CD8-positive, alpha-beta memory T cell (primary cell): ENCODE results near the gene ATP8A2. TPM values are rescaled to one million over a fixed set of nuclear protein-coding genes. Genes with fewer than 3 reads are reported as not detected.

ENCODE experiments used
- CTCF ChIA-PET: fragments of 350-600 bp; sonication (Branson Sonifier 250); formaldehyde crosslinking; loops from one replicate; lab custom pipeline; 2021; ENCODE audit warnings: antibody characterized with exemption; lab: Charles Lee
- POLR2A ChIA-PET: fragments of 350-600 bp; sonication (Branson Sonifier 250); formaldehyde crosslinking; loops from one replicate; lab custom pipeline; 2021; ENCODE audit warnings: antibody characterized with exemption; lab: Charles Lee
- DNase-seq, 5 donors: peaks; one replicate each; pipeline versions ENCODE4 v3.0.0 to v3.0.0-alpha.2; 2020 to 2022; ENCODE audit warnings: mixed read lengths in 1 of 5
- H3K27ac ChIP-seq: one replicate; pipeline ENCODE4 v1.7.0; 2013; ENCODE audit warnings: low read depth, mild to moderate bottlenecking, low read length, moderate library complexity
- H3K27me3 ChIP-seq: 2 replicates; pipeline ENCODE4 v1.7.0; 2013; ENCODE audit warnings: low read length, mild to moderate bottlenecking; ENCODE audit not compliant: insufficient read depth, poor library complexity, severe bottlenecking
- H3K36me3 ChIP-seq: 2 replicates; pipeline ENCODE4 v1.7.0; 2013; ENCODE audit warnings: mild to moderate bottlenecking, low read length, moderate library complexity; ENCODE audit not compliant: insufficient read depth
- H3K4me1 ChIP-seq: 2 replicates; pipeline ENCODE4 v1.7.0; 2013; ENCODE audit warnings: mild to moderate bottlenecking, low read length, moderate library complexity; ENCODE audit not compliant: insufficient read depth
- H3K4me3 ChIP-seq: 2 replicates; pipeline ENCODE4 v1.7.0; 2013; ENCODE audit warnings: mild to moderate bottlenecking, low read length
- H3K9me3 ChIP-seq: 2 replicates; pipeline ENCODE4 v1.7.0; 2013; ENCODE audit warnings: mild to moderate bottlenecking, low read length
- H3K27ac Mint-ChIP-seq, 8 donors: one replicate each; pipeline ENCODE4 v1.8.0; 2020 to 2021; ENCODE audit warnings: mixed read lengths in 8 of 8, mild to moderate bottlenecking in 6 of 8, inconsistent platforms in 3 of 8, moderate library complexity in 3 of 8
- H3K27me3 Mint-ChIP-seq, 2 donors: one replicate each; pipeline ENCODE4 v1.8.0; 2020 to 2021; ENCODE audit warnings: mixed read lengths in 2 of 2, mild to moderate bottlenecking in 1 of 2, moderate library complexity in 1 of 2
- H3K36me3 Mint-ChIP-seq, 3 donors: one replicate each; pipeline ENCODE4 v1.8.0; 2020 to 2021; ENCODE audit warnings: mixed read lengths in 3 of 3, inconsistent platforms in 1 of 3, mild to moderate bottlenecking in 1 of 3
- H3K4me1 Mint-ChIP-seq, 3 donors: one replicate each; pipeline ENCODE4 v1.8.0; 2020 to 2021; ENCODE audit warnings: mixed read lengths in 3 of 3, inconsistent platforms in 1 of 3, mild to moderate bottlenecking in 1 of 3
- H3K4me3 Mint-ChIP-seq, 7 donors: one replicate each; pipeline ENCODE4 v1.8.0; 2020 to 2021; ENCODE audit warnings: mixed read lengths in 7 of 7, mild to moderate bottlenecking in 6 of 7, moderate library complexity in 4 of 7, inconsistent platforms in 2 of 7
- H3K9me3 Mint-ChIP-seq, 5 donors: one replicate each; pipeline ENCODE4 v1.8.0; 2020 to 2022; ENCODE audit warnings: mixed read lengths in 5 of 5, mild to moderate bottlenecking in 3 of 5, moderate library complexity in 2 of 5, inconsistent platforms in 1 of 5
- polyA plus RNA-seq: library from polyadenylated mRNA; unstranded; fragments of 300-500 nt; fragmentation: Illumina TruSeq; gene quantifications from one replicate; pipeline ENCODE4 v1.2.3, GENCODE V29; 2021
- total RNA-seq, 2 experiments: library from RNA; stranded (reverse); gene quantifications; one replicate each; pipeline ENCODE4 v1.2.3, GENCODE V29; 2021

The ATP8A2 gene
- total and polyA plus RNA-seq, 3 experiments from 2014 or later = 0.26 to 0.63 (median 0.58) TPM

DNA sequence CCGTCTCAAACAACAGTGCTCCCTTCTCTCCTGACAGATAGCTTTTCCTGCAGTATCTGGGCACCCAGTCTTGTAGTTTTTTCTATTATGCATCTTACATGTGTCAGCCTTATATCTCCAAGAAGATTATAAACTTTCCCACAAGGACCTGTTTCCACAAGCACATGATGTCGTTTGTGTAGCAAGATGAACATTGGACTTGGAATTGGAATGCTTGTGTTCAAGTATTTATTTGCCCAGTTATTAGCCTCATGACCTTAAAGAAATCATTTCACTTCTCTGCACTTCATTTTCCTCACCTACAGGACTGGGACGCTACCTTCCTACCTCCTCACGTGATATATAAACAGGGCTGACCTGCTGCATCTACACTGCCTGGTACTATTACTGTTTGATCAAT, 658.6 kb downstream of the ATP8A2 start:
- Mint-ChIP-seq H3K36me3 (peaks cover 0 to 4% (median 1%) of the 10 kb centered on the region in 3 donors), H3K4me1 (no peaks in the 10 kb centered on the region), H3K4me3 (no peak overlapping the region), H3K27me3 (peaks cover 1 to 24% of the 10 kb centered on the region in 2 donors), H3K9me3 (peaks cover 0 to 10% (median 4%) of the 10 kb centered on the region in 5 donors), H3K27ac (peak overlapping the region in 1 of 8 donors; percentile 74)
- no peak for DNase-seq
- Histone ChIP-seq H3K27me3 (no peaks in the 10 kb centered on the region), H3K27ac (no peak overlapping the region), H3K4me1 (no peaks in the 10 kb centered on the region), H3K36me3 (no peaks in the 10 kb centered on the region), H3K9me3 (no peaks in the 10 kb centered on the region), H3K4me3 (no peak overlapping the region)
- CTCF ChIA-PET = no interaction called here
- POLR2A ChIA-PET = no interaction called here

DNA sequence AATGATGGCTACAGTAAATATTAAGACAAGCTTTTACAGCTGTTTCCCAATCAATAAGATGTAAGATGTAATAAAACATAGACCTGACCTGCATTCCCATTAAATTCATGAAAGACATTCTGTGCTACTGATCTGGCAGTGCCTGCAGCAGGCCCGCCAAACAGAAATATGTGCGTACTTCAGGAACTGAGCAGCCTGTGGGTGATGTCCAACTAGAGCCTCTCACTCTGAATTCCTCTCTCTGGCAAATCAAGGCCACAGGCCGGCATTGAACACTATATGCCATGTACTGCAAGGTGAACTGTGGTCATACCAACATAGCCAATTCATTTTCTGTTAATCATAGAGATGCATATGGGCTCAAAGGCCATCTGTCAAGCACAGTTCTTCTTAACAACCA, 662.2 kb downstream of the ATP8A2 start:
- Histone ChIP-seq H3K4me1 (no peaks in the 10 kb centered on the region), H3K36me3 (no peaks in the 10 kb centered on the region), H3K4me3 (no peak overlapping the region), H3K9me3 (no peaks in the 10 kb centered on the region), H3K27me3 (no peaks in the 10 kb centered on the region), H3K27ac (no peak overlapping the region)
- H3K27me3 Mint-ChIP-seq = peaks cover 1 to 20% of the 10 kb centered on the region in 2 donors
- H3K36me3 Mint-ChIP-seq = no peaks in the 10 kb centered on the region
- H3K9me3 Mint-ChIP-seq = peaks cover 0 to 10% (median 7%) of the 10 kb centered on the region in 5 donors
- POLR2A ChIA-PET = no interaction called here
- no peak for DNase-seq
- CTCF ChIA-PET = no interaction called here
- no peak overlapping the region for H3K4me3 Mint-ChIP-seq
- no peak overlapping the region for H3K27ac Mint-ChIP-seq
- H3K4me1 Mint-ChIP-seq = no peaks in the 10 kb centered on the region

- peaks cover 0 to 7% (median 5%) of the 10 kb centered on the region in 5 donors for H3K9me3 Mint-ChIP-seq
- no peak overlapping the region for H3K27ac Mint-ChIP-seq
- H3K27me3 ChIP-seq = no peaks in the 10 kb centered on the region
- no peak overlapping the region for H3K4me3 Mint-ChIP-seq
- no peaks in the 10 kb centered on the region for H3K36me3 Mint-ChIP-seq
- no peak overlapping the region for H3K4me3 ChIP-seq
- POLR2A ChIA-PET = no interaction called here
- DNase-seq = no peak
- no peak overlapping the region for H3K27ac ChIP-seq
- no peaks in the 10 kb centered on the region for H3K36me3 ChIP-seq
- H3K4me1 Mint-ChIP-seq = no peaks in the 10 kb centered on the region
- peaks cover 1 to 12% of the 10 kb centered on the region in 2 donors for H3K27me3 Mint-ChIP-seq
- H3K4me1 ChIP-seq = no peaks in the 10 kb centered on the region
- no peaks in the 10 kb centered on the region for H3K9me3 ChIP-seq
- CTCF ChIA-PET = interaction anchor here (0.9 kb wide), 1 partner anchor 9 kb away, joined by 3 read pairs; no protein-coding TSS in a partner anchor
Measured at GRCh38 chr13:26036383-26036782, 664.6 kb downstream of the ATP8A2 start.

DNA sequence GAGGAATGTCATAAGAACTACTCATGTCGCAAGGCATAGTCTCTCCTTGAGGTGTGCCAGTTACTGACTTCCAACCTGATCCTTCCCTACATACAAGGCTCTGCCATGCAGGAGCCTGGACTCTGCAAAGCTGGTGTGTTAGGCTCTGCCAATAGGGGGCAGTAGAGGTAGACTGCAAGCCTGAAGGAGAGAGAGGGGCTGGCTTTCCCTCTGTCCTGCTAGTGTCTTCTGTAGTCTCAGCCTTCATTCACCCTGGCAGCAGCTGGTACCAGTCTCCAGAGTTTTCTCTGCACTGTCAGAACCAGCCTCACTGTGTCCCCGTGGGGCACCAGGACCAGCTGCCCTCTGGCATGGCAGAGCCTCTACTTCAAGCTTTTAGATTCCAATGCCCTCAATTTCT, 665.5 kb downstream of the ATP8A2 start:
- Mint-ChIP-seq H3K4me1 (no peaks in the 10 kb centered on the region), H3K9me3 (peaks cover 0 to 5% (median 2%) of the 10 kb centered on the region in 5 donors), H3K36me3 (no peaks in the 10 kb centered on the region), H3K27ac (no peak overlapping the region), H3K4me3 (no peak overlapping the region), H3K27me3 (peaks cover 0 to 8% of the 10 kb centered on the region in 2 donors)
- H3K27me3 ChIP-seq = no peaks in the 10 kb centered on the region
- no peaks in the 10 kb centered on the region for H3K9me3 ChIP-seq
- no peak overlapping the region for H3K27ac ChIP-seq
- H3K4me3 ChIP-seq = no peak overlapping the region
- H3K4me1 ChIP-seq = no peaks in the 10 kb centered on the region
- ChIA-PET CTCF (interaction anchor here (0.9 kb wide), 1 partner anchor 10 kb away, joined by 3 read pairs; no protein-coding TSS in a partner anchor), POLR2A (no interaction called here)
- DNase-seq = no peak
- H3K36me3 ChIP-seq = no peaks in the 10 kb centered on the region

GRCh38 chr13:26038931-26039475, 667.2 kb downstream of the ATP8A2 start:
- no peaks in the 10 kb centered on the region for H3K27me3 ChIP-seq
- CTCF ChIA-PET = no interaction called here
- no peak for DNase-seq
- Mint-ChIP-seq H3K36me3 (no peaks in the 10 kb centered on the region), H3K27ac (no peak overlapping the region), H3K9me3 (peaks cover 0 to 5% (median 2%) of the 10 kb centered on the region in 5 donors), H3K27me3 (peaks cover 0 to 8% of the 10 kb centered on the region in 2 donors), H3K4me3 (no peak overlapping the region), H3K4me1 (no peaks in the 10 kb centered on the region)
- H3K4me1 ChIP-seq = no peaks in the 10 kb centered on the region
- H3K36me3 ChIP-seq = no peaks in the 10 kb centered on the region
- H3K27ac ChIP-seq = no peak overlapping the region
- H3K9me3 ChIP-seq = no peaks in the 10 kb centered on the region
- POLR2A ChIA-PET = no interaction called here
- H3K4me3 ChIP-seq = no peak overlapping the region

DNA sequence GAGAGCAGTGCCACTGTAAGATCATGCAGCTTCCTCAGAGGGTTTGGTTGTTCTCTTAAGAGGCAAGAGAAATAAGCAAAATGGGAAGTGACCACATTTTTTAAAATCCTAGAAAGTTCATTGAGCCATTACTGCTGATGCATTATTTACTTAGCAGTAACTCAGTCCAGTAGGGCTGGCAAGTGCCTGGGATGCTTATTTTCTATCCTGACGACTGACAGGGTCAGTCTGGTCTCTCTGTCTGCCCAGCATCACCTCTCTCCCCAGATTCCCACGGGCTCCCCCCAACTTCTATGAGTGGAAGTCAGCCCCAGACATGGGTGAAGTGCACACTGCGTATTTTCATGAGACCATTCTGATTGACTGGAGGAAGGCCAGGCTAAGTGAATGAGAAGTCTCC, 669.7 kb downstream of the ATP8A2 start:
- Mint-ChIP-seq H3K4me1 (peaks cover 4 to 11% (median 5%) of the 10 kb centered on the region in 3 donors), H3K27me3 (peaks cover 0 to 4% of the 10 kb centered on the region in 2 donors), H3K27ac (no peak overlapping the region), H3K36me3 (no peaks in the 10 kb centered on the region), H3K9me3 (peaks cover 0 to 2% (median 0%) of the 10 kb centered on the region in 5 donors), H3K4me3 (no peak overlapping the region)
- Histone ChIP-seq H3K4me1 (peaks cover 7% of the 10 kb centered on the region), H3K9me3 (no peaks in the 10 kb centered on the region), H3K27ac (no peak overlapping the region), H3K36me3 (no peaks in the 10 kb centered on the region), H3K4me3 (no peak overlapping the region), H3K27me3 (no peaks in the 10 kb centered on the region)
- ChIA-PET CTCF (no interaction called here), POLR2A (no interaction called here)
- DNase-seq = no peak

- ChIA-PET CTCF (no interaction called here), POLR2A (no interaction called here)
- Histone ChIP-seq H3K27ac (no peak overlapping the region), H3K27me3 (no peaks in the 10 kb centered on the region), H3K4me1 (peaks cover 7% of the 10 kb centered on the region), H3K36me3 (no peaks in the 10 kb centered on the region), H3K4me3 (no peak overlapping the region), H3K9me3 (no peaks in the 10 kb centered on the region)
- DNase-seq = no peak
- H3K27ac Mint-ChIP-seq = no peak overlapping the region
- no peaks in the 10 kb centered on the region for H3K9me3 Mint-ChIP-seq
- peaks cover 4 to 11% (median 5%) of the 10 kb centered on the region in 3 donors for H3K4me1 Mint-ChIP-seq
- no peaks in the 10 kb centered on the region for H3K36me3 Mint-ChIP-seq
- peaks cover 0 to 15% of the 10 kb centered on the region in 2 donors for H3K27me3 Mint-ChIP-seq
- H3K4me3 Mint-ChIP-seq = no peak overlapping the region
Measured at GRCh38 chr13:26042785-26043184, 671.0 kb downstream of the ATP8A2 start.

DNA sequence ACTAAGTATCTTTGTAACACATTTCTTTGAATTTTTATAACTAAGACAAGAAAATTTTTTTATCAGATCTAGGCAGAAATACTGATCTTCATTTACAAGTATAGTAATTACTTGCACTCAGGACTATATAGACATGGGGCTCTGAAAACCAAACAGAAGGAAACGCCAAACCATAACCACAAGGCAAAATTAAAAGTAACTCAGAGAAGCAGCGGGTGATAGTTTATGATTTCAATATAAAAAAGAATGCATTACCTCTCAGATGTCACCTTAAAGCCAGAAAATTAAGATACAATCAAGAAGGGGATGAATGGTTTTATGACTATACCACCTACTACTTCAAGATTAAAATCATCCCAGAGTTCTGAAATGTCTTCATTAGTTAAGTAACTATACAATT, 673.4 kb downstream of the ATP8A2 start:
- Mint-ChIP-seq H3K27me3 (peaks cover 14 to 32% of the 10 kb centered on the region in 2 donors), H3K27ac (peak overlapping the region in 2 of 8 donors; percentile 5 to 74), H3K4me3 (no peak overlapping the region), H3K4me1 (peaks cover 7 to 22% (median 14%) of the 10 kb centered on the region in 3 donors), H3K9me3 (no peaks in the 10 kb centered on the region), H3K36me3 (no peaks in the 10 kb centered on the region)
- CTCF ChIA-PET = no interaction called here
- Histone ChIP-seq H3K36me3 (no peaks in the 10 kb centered on the region), H3K27ac (no peak overlapping the region), H3K4me3 (no peak overlapping the region), H3K4me1 (peaks cover 12% of the 10 kb centered on the region), H3K27me3 (peaks cover 12% of the 10 kb centered on the region), H3K9me3 (no peaks in the 10 kb centered on the region)
- DNase-seq = peak in 1 of 5 donors; percentile 12
- POLR2A ChIA-PET = no interaction called here
